Bronchial epithelial cell (primary cell): ENCODE measurements around the gene SMIM43. TPM values are rescaled to one million over a fixed set of nuclear protein-coding genes. Genes with fewer than 3 reads are reported as not detected.
A peak's percentile ranks its signal among the peaks of the same experiment; 100 is the strongest.
"Not testable (repeated sequence)": the region's sequence is repeated elsewhere in the genome, so short reads cannot be mapped to it uniquely, and the experiment has no call there.

Experiments used
- DNase-seq: peaks from one replicate; pipeline ENCODE4 v3.0.0-alpha.2; 2010; ENCODE audit warnings: low read depth
- FAIRE-seq: peaks from 2 replicates; lab custom pipeline; 2011; peaks lifted over from hg19 to GRCh38; lab: Jason Lieb, UNC
- H3K27me3 ChIP-seq: 2 replicates; pipeline ENCODE4 v1.5.1; 2011; ENCODE audit warnings: low read length; ENCODE audit not compliant: control insufficient read depth, insufficient read depth
- H3K36me3 ChIP-seq: 2 replicates; pipeline ENCODE4 v1.5.1; 2011; ENCODE audit warnings: low read length; ENCODE audit not compliant: control insufficient read depth, insufficient read depth
- H3K4me3 ChIP-seq: 2 replicates; pipeline ENCODE4 v1.5.1; 2011; ENCODE audit warnings: mild to moderate bottlenecking, low read depth, low read length, control low read depth
- CTCF ChIP-seq: IDR thresholded peaks from 2 replicates; pipeline ENCODE4 v1.5.1; 2011; ENCODE audit warnings: mild to moderate bottlenecking, moderate library complexity, low read length, control low read depth, inconsistent platforms; ENCODE audit not compliant: insufficient read depth, severe bottlenecking
- total RNA-seq: library from RNA; depleted of rRNA; stranded (reverse); fragments of >200 nt; gene quantifications from 2 replicates; pipeline ENCODE4 v1.2.1, GENCODE V29; 2014

Gene SMIM43
- total RNA-seq, 1 donor from 2014 or later: under 0.01 TPM

GRCh38 chr4:121760205-121760604 lies 4.8 kb downstream of the SMIM43 start:
- FAIRE-seq (no peak), DNase-seq (no peak)
- H3K36me3 ChIP-seq: no peaks in the 10 kb centered on the region
- H3K4me3 ChIP-seq: no peak overlapping the region
- H3K27me3 ChIP-seq: no peaks in the 10 kb centered on the region
- TF ChIP-seq CTCF: no peak

- no peak for FAIRE-seq
- TF ChIP-seq CTCF: no peak
Observed at GRCh38 chr4:121758925-121759568, 5.9 kb downstream of the SMIM43 start.

GRCh38 chr4:121752142-121752541 lies 12.8 kb downstream of the SMIM43 start:
- not testable (repeated sequence) for FAIRE-seq, H3K36me3 ChIP-seq, H3K4me3 ChIP-seq, H3K27me3 ChIP-seq
- peak; percentile 45 for DNase-seq

More at GRCh38 chr4:121758925-121759568, 5.9 kb downstream of the SMIM43 start:
- no peak overlapping the region for H3K4me3 ChIP-seq
- H3K36me3 ChIP-seq: no peaks in the 10 kb centered on the region
- DNase-seq: peak; percentile 74
- H3K27me3 ChIP-seq: no peaks in the 10 kb centered on the region

GRCh38 chr4:121749225-121749624 lies 15.7 kb downstream of the SMIM43 start:
- FAIRE-seq: no peak

GRCh38 chr4:121742794-121743193 lies 22.2 kb downstream of the SMIM43 start:
- DNase-seq (no peak), FAIRE-seq (peak; percentile 40)
- Histone ChIP-seq H3K27me3 (no peaks in the 10 kb centered on the region), H3K36me3 (no peaks in the 10 kb centered on the region), H3K4me3 (no peak overlapping the region)
- no peak for TF ChIP-seq CTCF

More at GRCh38 chr4:121749225-121749624, 15.7 kb downstream of the SMIM43 start:
- no peak overlapping the region for H3K4me3 ChIP-seq
- DNase-seq: no peak
- no peaks in the 10 kb centered on the region for H3K36me3 ChIP-seq
- TF ChIP-seq CTCF: no peak
- H3K27me3 ChIP-seq: no peaks in the 10 kb centered on the region

GRCh38 chr4:121741751-121742150 lies 23.2 kb downstream of the SMIM43 start:
- H3K4me3 ChIP-seq: no peak overlapping the region
- no peaks in the 10 kb centered on the region for H3K27me3 ChIP-seq
- no peak for TF ChIP-seq CTCF
- no peak for DNase-seq
- no peak for FAIRE-seq
- no peaks in the 10 kb centered on the region for H3K36me3 ChIP-seq
